ENCODE data around the gene KCNK15.

The KCNK15 gene

GRCh38 chr20:44788706-44789456 lies 43.2 kb downstream of the KCNK15 start:
- DNase-seq (ENCODE audit: low spot score) = no peak

DNA sequence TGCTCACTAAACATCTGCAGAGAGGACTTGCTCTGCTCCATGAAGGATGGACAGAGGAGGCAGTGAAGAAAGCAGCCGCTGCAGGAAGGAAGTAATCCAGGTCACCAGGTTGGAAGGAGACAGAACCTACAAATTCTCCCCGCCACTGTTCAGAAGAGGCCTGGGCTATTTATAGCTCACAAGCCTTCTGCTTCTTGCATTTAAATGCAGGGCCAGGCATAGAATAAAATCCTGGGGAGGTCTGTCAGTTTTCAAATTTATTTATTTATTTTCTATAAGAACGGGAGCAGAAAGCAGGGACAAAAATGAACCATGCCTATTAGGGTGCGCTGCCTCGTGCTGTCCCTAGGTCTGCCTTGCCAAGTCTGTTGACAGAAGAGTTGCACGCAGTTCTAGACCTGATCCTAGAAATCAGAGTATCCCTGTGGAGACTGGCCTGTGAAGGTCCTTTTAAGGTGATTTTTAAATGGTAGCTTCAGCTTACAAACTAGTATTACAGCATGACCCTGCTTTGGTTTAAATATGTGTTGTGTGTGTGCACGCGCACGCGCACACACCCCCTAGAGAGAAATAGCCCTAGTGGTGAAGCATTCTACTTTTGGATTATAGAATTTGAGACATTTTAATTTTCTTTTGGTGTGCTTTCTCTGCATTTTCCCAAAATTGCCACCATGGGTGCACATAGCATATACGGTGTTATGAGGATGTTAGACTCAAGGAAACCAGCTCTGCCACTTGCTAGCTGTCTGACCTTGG lies 45.2 kb downstream of the KCNK15 start:
- no peak for DNase-seq (ENCODE audit: low spot score)

- DNase-seq (ENCODE audit: low spot score) = no peak
Measured at GRCh38 chr20:44792796-44793195, 47.1 kb downstream of the KCNK15 start.

DNA sequence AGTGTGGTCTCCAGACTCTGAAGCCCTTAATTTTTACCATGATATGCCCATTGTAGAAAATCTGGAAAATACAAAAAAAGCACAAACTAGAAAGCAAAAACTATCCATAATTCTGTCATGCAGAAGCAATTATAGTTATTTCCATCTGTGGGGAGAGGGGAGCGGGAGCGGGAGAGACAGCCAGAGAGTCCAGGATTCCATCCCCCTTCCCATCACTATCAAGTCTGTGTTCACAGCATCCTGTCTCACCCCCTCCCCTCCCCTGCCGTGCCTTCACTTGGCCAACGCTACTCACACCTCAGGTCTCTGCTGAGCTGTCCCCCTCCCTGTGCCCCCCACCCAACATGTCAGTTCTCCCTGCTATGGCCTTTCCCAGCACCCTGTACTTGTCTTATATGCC lies 50.2 kb downstream of the KCNK15 start:
- DNase-seq (ENCODE audit: low spot score) = no peak

- DNase-seq (ENCODE audit: low spot score) = no peak
Measured at GRCh38 chr20:44796311-44796710, 50.6 kb downstream of the KCNK15 start.

- DNase-seq (ENCODE audit: low spot score) = no peak
Measured at GRCh38 chr20:44796758-44797457, 51.2 kb downstream of the KCNK15 start.

DNA sequence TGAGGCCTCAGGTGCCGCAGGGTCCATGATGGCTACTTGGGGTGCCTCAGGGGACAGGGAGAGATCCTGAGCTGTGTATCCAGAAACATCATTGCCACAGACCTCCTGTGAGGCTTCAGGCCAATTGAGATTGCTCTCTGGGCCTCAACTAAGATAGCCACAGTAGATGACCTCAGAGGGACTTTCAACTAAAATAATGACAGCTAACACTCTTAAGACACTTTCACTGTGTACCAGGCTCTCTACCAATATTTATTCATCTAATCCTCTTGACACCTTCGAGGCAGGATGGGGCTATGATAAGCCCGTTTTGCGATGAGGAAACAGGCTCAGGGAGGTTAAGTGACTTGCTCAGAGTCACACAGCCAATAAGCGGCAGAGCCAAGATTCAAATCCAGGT lies 54.0 kb downstream of the KCNK15 start:
- DNase-seq (ENCODE audit: low spot score) = no peak

DNA sequence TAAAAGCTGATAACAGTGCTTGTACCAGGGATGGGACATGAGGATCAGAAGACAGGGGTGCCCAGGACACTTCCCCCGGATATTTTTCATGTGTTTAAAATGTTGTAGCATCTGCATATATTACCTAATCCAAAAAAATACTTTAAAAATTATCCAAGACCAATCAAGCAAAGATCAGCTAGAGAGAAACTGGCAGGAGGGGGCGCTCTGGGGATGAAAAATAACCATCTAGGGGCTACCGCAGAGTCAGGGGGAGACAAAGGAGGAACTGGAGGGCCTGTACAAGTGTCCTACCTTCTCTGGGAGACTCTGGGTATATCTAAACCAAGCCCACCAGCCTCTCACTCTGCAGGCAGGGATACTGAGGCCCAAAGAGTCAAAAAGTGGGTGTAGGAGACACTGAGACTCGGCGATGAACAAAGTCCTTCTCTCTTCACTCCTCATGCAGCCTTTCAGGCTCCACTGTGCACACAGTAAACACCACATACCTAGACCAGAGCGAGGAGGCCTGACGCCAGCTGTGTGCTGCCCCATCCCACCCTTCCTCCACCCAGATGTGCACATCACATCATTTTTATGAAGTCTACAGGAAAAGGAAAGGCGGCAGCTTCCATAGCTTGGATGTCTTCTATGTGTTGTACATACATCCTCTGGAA lies 54.9 kb downstream of the KCNK15 start:
- DNase-seq (ENCODE audit: low spot score) = no peak
